PFSK-1 (cell line): ENCODE measurements around the gene KCNJ6.

Source experiments
- FOXP2 ChIP-seq: optimal IDR thresholded peaks from 2 replicates; pipeline ENCODE3; 2011; ENCODE audit warnings: borderline replicate concordance, control low read depth, inconsistent platforms; ENCODE audit not compliant: insufficient read depth; ENCODE audit errors: extremely low read length, extremely low read depth
- POLR2AphosphoS5 ChIP-seq: IDR thresholded peaks from 2 replicates; pipeline ENCODE4 v1.6.1; 2012; ENCODE audit warnings: low read depth, mild to moderate bottlenecking, control low read depth, low read length, moderate library complexity
- SIN3A ChIP-seq: IDR thresholded peaks from 2 replicates; pipeline ENCODE4 v1.6.1; 2012; ENCODE audit warnings: mild to moderate bottlenecking, low read length, moderate library complexity, borderline replicate concordance; ENCODE audit not compliant: insufficient read depth
- TAF1 ChIP-seq: IDR thresholded peaks from 2 replicates; pipeline ENCODE4 v1.6.1; 2012; ENCODE audit warnings: low read length, control low read depth, borderline replicate concordance; ENCODE audit not compliant: insufficient read depth
- TF ChIP-seq, protein P1 (sequence below), 2 experiments: IDR thresholded peaks; 2 replicates each; pipeline versions ENCODE4 v1.6.1 to v1.8.0; 2011 to 2012; ENCODE audit warnings: low read depth in 2 of 2, low read length in 2 of 2, control low read depth in 1 of 2, inconsistent platforms in 1 of 2, mild to moderate bottlenecking in 1 of 2, moderate library complexity in 1 of 2; ENCODE audit not compliant: insufficient read depth in 1 of 2

Gene KCNJ6

DNA sequence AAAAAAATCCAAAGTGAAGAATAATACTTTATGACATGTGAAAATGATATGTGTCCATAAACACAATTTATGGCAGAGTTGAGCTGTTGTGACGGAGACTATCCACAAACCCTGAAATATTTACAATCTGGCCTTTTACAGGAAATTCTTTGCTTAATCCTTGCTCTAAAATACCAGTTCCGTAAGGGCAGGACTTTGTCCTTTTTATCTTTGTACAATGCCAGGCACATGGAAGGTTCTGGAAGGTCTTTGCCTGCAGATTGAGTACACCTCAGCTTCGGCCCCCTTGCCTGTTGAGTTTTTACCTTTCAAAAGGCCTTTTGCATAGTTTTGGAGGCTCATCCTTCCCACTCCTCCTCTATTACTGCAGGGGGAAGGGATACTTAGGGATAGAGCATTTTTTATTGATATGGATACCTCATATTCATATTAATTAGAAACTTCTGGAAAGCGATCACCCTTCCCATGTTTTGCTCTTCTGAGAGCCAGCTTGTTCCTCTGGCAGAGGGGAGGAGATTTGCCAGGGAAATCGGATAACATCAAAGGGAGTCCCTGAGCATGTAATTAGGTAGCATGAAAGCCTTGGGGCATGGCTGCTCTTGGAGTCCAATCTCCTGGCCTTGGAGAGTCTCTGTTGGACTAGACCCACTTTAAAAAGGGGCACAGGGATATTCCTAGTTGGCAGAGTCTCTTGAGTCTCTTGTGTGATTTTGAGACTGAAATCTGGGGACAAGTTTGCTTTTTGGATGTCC lies 217.1 kb downstream of the KCNJ6 start:
- TF ChIP-seq SIN3A (no peak), POLR2AphosphoS5 (no peak), TAF1 (no peak), FOXP2 (no peak)
- TF ChIP-seq, protein P1, sequence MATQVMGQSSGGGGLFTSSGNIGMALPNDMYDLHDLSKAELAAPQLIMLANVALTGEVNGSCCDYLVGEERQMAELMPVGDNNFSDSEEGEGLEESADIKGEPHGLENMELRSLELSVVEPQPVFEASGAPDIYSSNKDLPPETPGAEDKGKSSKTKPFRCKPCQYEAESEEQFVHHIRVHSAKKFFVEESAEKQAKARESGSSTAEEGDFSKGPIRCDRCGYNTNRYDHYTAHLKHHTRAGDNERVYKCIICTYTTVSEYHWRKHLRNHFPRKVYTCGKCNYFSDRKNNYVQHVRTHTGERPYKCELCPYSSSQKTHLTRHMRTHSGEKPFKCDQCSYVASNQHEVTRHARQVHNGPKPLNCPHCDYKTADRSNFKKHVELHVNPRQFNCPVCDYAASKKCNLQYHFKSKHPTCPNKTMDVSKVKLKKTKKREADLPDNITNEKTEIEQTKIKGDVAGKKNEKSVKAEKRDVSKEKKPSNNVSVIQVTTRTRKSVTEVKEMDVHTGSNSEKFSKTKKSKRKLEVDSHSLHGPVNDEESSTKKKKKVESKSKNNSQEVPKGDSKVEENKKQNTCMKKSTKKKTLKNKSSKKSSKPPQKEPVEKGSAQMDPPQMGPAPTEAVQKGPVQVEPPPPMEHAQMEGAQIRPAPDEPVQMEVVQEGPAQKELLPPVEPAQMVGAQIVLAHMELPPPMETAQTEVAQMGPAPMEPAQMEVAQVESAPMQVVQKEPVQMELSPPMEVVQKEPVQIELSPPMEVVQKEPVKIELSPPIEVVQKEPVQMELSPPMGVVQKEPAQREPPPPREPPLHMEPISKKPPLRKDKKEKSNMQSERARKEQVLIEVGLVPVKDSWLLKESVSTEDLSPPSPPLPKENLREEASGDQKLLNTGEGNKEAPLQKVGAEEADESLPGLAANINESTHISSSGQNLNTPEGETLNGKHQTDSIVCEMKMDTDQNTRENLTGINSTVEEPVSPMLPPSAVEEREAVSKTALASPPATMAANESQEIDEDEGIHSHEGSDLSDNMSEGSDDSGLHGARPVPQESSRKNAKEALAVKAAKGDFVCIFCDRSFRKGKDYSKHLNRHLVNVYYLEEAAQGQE (IDR thresholded peaks at IDR 0.05; ENCODE audit: insufficient read depth in 1 of 2, low read depth in 2 of 2, low read length in 2 of 2), result no peak

DNA sequence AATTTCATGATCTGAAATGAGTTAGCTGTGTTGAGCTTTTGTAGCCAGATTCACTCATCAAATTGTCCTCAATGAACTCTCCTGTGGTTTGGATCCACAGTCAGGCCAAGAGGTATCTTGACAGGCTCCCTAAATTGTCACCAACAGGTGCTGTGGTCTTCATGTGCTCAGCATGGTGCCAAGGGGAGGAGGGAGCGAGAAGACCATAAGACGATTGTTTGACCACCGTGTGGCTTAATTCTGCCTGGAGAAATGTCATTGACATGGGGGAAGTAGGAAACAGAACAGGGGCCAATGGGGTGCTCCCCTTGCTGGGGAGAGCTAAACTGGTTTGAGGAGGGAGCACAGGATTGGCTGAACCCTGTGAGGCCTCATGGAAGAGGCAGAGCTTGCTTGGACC lies 219.3 kb downstream of the KCNJ6 start:
- no peak for TF ChIP-seq FOXP2
- TF ChIP-seq POLR2AphosphoS5, result no peak
- TF ChIP-seq TAF1, result no peak
- TF ChIP-seq SIN3A, result no peak
- TF ChIP-seq, protein P1 (IDR thresholded peaks at IDR 0.05; ENCODE audit: insufficient read depth in 1 of 2, low read depth in 2 of 2, low read length in 2 of 2), result no peak

DNA sequence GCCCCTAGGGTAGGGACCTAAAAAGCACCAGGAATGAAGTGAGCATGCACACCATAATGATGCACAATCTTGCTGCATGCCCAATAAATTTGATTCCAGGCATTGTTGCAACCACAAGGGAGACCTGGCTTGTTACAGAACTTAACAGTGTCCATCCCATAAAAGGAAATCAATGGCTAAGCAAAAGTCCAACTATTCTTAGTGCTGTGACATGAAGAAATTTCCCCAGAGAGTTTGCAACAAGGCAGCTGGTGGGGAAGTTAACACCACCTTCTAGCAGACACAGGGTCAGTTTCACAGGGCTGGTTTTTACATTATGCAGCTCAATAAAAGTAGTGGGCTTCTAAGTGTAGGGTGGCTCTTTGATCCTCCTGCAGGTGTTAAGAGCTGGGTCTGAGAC lies 221.1 kb downstream of the KCNJ6 start:
- TF ChIP-seq, protein P1 (IDR thresholded peaks at IDR 0.05; ENCODE audit: insufficient read depth in 1 of 2, low read depth in 2 of 2, low read length in 2 of 2), result no peak
- TF ChIP-seq TAF1 (no peak), FOXP2 (no peak), POLR2AphosphoS5 (no peak), SIN3A (no peak)

DNA sequence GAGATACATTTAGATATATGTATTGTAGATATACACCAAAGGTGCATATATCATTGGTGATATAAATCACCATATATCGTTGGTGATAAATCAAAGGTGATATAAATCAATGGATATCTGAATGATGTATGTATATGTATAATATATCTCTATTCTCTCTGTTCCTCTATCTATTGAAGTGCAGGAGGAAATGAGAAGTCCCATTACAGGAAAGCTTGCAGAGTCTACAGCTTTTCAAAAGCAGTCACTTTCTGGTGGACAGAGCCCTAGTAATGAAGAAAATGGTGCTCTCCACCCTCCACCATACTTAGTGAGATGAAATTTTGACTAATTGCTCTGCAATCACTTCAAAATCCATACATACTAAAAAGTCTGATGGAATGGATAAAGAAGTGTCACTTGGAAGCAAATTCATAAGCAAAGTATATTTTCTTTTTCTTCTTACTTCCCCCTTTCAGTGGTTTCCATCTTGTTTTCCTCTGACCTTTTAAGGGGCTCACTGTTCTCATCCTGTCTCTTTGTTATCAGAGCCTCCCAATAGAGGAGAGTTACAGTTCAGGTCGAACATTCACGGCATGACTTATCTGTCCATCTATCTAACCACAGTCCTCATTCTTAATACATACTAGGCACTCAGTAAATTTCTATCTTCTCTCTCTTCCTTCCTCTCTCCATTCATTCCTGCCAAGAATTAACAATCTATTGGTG lies 227.2 kb downstream of the KCNJ6 start:
- no peak for TF ChIP-seq TAF1
- TF ChIP-seq POLR2AphosphoS5, result no peak
- TF ChIP-seq, protein P1 (IDR thresholded peaks at IDR 0.05; ENCODE audit: insufficient read depth in 1 of 2, low read depth in 2 of 2, low read length in 2 of 2), result no peak
- TF ChIP-seq FOXP2, result no peak
- no peak for TF ChIP-seq SIN3A
